Activated CD4-positive, alpha-beta T cell treated with anti-CD3 and anti-CD28 coated beads, Interleukin-2, amount 10 ng/mL, durations not matched to agents 7 days and 5 days (primary cell): ENCODE measurements around the gene LENG9. TPM values are rescaled to one million over a fixed set of nuclear protein-coding genes. Genes with fewer than 3 reads are reported as not detected.

Source experiments
- CTCF ChIA-PET: fragments of 350-600 bp; sonication (Branson Sonifier 250); formaldehyde crosslinking; loops from one replicate; lab custom pipeline; 2021; ENCODE audit warnings: antibody characterized with exemption; lab: Charles Lee
- POLR2A ChIA-PET: fragments of 350-600 bp; sonication (Branson Sonifier 250); formaldehyde crosslinking; loops from one replicate; lab custom pipeline; 2021; ENCODE audit warnings: antibody characterized with exemption; lab: Charles Lee
- DNase-seq: peaks from one replicate; pipeline ENCODE4 v3.0.0-alpha.2; 2020
- H3K27ac Mint-ChIP-seq: one replicate; pipeline ENCODE4 v1.8.0; 2021; ENCODE audit warnings: mild to moderate bottlenecking, moderate library complexity, mixed read lengths
- H3K27me3 Mint-ChIP-seq: one replicate; pipeline ENCODE4 v1.8.0; 2021; ENCODE audit warnings: mixed read lengths
- H3K36me3 Mint-ChIP-seq: one replicate; pipeline ENCODE4 v1.8.0; 2021; ENCODE audit warnings: low read depth, mixed read lengths
- H3K4me1 Mint-ChIP-seq: one replicate; pipeline ENCODE4 v1.8.0; 2021; ENCODE audit warnings: mixed read lengths
- H3K4me3 Mint-ChIP-seq: one replicate; pipeline ENCODE4 v1.8.0; 2021; ENCODE audit warnings: mild to moderate bottlenecking, moderate library complexity, mixed read lengths
- H3K9me3 Mint-ChIP-seq: one replicate; pipeline ENCODE4 v1.8.0; 2021; ENCODE audit warnings: mixed read lengths
- total RNA-seq, 2 experiments: library from RNA; stranded (reverse); gene quantifications; one replicate each; pipeline ENCODE4 v1.2.3, GENCODE V29; 2021

Gene LENG9
- total RNA-seq, 2 experiments from 2014 or later = 3.8 to 5.4 TPM

DNA sequence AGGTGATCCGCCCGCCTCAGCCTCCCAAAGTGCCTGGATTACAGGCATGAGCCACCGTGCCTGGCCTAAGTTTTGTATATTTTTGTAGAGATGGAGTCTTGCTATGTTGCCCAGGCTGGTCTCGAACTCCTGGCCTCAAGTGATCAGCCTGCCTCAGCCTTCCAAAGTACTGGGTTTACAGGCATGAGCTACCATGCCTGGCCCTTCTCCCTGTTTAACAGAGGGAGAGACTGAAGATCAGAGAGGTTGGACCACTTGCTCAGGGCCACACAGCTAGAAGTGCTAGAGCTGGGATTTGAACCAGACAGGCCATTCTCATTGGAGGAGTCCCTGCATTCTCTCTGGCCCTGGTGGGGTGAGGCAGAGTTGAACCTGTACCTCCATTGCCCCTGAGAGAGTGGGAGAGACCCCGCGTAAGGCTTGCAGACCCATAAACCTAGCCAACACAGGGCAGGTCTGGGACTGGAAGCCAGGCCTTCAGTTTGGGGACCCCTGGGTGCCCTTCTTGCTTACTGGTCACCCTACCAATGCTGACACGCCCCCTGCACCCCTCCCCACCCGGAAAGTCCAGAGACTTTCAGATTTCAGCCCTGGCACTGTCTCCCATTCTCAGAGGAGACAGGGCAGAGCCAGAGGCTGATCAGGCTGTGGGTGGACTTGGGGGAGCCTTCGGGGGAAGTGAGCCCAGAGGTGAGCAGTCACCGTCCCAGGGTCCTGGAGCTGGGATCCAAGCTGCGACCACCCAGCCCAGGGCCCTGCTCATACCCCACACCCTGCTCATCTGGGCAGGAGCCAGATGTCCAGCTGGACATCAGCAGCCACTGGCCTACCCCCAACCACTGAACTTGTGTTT is 35.0 kb downstream of the LENG9 start:
- H3K36me3 Mint-ChIP-seq = no peaks in the 10 kb centered on the region
- DNase-seq = no peak
- ChIA-PET POLR2A (no interaction called here), CTCF (interaction anchor here (2.5 kb wide), 1 partner anchor 11 kb away, joined by 6 read pairs; no protein-coding TSS in a partner anchor)
- peaks cover 9% of the 10 kb centered on the region for H3K27me3 Mint-ChIP-seq
- H3K4me3 Mint-ChIP-seq = no peak overlapping the region
- no peaks in the 10 kb centered on the region for H3K9me3 Mint-ChIP-seq
- H3K4me1 Mint-ChIP-seq = peaks cover 6% of the 10 kb centered on the region
- H3K27ac Mint-ChIP-seq = no peak overlapping the region

- Mint-ChIP-seq H3K4me3 (no peak overlapping the region), H3K27me3 (peaks cover 9% of the 10 kb centered on the region), H3K27ac (no peak overlapping the region), H3K9me3 (no peaks in the 10 kb centered on the region), H3K36me3 (no peaks in the 10 kb centered on the region), H3K4me1 (peaks cover 6% of the 10 kb centered on the region)
- CTCF ChIA-PET = no interaction called here
- POLR2A ChIA-PET = no interaction called here
- no peak for DNase-seq
Measured at GRCh38 chr19:54427586-54427985, 36.0 kb downstream of the LENG9 start.

GRCh38 chr19:54426291-54426931 is 37.2 kb downstream of the LENG9 start:
- CTCF ChIA-PET = no interaction called here
- no peaks in the 10 kb centered on the region for H3K36me3 Mint-ChIP-seq
- no peaks in the 10 kb centered on the region for H3K9me3 Mint-ChIP-seq
- H3K4me1 Mint-ChIP-seq = peaks cover 6% of the 10 kb centered on the region
- H3K4me3 Mint-ChIP-seq = no peak overlapping the region
- DNase-seq = no peak
- H3K27ac Mint-ChIP-seq = no peak overlapping the region
- POLR2A ChIA-PET = no interaction called here
- H3K27me3 Mint-ChIP-seq = peaks cover 9% of the 10 kb centered on the region

DNA sequence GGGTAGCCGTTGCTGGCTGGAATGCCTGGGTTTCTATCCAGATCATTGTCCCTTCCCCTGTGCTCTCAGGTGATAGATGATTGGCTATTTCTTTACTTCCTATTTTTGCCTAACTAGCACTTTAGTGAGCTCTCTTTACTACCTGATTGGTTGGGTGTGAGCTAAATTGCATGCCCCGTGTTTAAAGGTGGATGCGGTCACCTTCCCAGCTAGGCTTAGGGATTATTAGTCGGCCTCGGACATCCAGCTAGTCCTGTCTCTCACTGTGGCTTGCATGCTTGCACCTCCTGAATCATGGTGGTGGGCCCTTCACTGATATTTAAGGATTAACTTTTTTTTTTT is 38.2 kb downstream of the LENG9 start:
- Mint-ChIP-seq H3K4me3 (no peak overlapping the region), H3K9me3 (no peaks in the 10 kb centered on the region), H3K36me3 (no peaks in the 10 kb centered on the region), H3K27ac (no peak overlapping the region), H3K27me3 (peaks cover 9% of the 10 kb centered on the region), H3K4me1 (no peaks in the 10 kb centered on the region)
- no peak for DNase-seq
- CTCF ChIA-PET = interaction anchor here (0.5 kb wide), 1 partner anchor 21 kb away, joined by 3 read pairs; no protein-coding TSS in a partner anchor
- POLR2A ChIA-PET = no interaction called here

DNA sequence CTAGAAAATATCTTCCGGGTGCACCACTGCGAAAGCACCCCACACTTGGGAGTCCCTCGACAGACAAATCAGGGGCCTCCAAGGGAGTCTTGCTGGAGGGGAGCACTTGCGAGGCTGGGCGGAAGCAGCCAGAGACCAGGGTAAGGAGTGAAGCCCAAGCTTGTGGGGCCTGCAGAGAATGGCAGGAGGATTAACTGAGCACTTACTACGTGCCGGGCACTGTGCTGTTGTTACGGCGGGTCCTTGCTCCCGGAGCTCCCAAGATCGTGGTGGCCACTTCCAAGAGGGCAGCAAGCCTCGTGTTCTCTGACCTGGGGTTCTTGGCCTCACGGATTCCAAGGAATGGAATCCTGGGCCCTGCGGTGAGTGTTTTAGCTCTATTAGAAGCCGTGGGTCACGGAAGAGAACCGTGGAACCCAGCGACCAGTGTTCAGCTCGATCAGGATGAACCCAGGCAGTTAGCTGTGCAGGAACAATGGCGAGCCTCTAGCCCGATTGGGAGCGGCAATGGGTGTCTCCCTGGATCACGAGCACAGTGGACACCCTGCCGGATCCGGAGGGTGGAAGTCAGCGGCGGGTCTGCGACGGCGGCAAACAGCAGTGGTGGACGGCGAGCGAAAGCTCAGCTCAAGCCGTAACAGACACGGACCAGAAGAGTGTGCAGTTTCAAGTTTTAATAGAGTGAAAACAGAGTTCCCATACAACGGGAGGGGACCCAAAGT is 38.8 kb downstream of the LENG9 start:
- CTCF ChIA-PET = interaction anchor here (0.5 kb wide), 1 partner anchor 21 kb away, joined by 3 read pairs; no protein-coding TSS in a partner anchor
- Mint-ChIP-seq H3K9me3 (no peaks in the 10 kb centered on the region), H3K36me3 (no peaks in the 10 kb centered on the region), H3K4me1 (no peaks in the 10 kb centered on the region), H3K27ac (no peak overlapping the region), H3K27me3 (peaks cover 9% of the 10 kb centered on the region), H3K4me3 (no peak overlapping the region)
- POLR2A ChIA-PET = no interaction called here
- DNase-seq = no peak

DNA sequence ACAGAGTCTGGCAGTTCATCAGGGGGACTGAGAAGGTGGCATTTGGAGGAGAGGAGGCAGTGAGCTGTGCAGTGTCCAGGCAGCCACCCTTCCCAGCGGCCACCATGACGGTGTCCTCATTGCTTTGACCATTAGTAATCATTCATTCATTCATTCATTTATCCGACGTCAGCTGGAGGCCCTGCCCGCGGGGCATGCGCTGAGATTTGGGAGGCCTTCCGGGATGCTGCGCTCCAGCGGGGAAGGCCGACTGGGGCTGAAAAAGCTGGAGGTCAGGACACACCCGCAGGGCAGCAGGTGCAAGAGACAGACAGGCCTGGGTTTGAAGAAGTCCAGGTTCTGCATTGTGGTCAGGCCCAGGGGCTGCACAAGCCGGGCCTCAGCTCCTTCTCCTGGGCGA is 39.4 kb downstream of the LENG9 start:
- Mint-ChIP-seq H3K27ac (no peak overlapping the region), H3K9me3 (no peaks in the 10 kb centered on the region), H3K36me3 (no peaks in the 10 kb centered on the region), H3K4me1 (no peaks in the 10 kb centered on the region), H3K27me3 (peaks cover 9% of the 10 kb centered on the region), H3K4me3 (no peak overlapping the region)
- no peak for DNase-seq
- POLR2A ChIA-PET = no interaction called here
- CTCF ChIA-PET = no interaction called here

- Mint-ChIP-seq H3K9me3 (no peaks in the 10 kb centered on the region), H3K36me3 (no peaks in the 10 kb centered on the region), H3K27me3 (peaks cover 11% of the 10 kb centered on the region), H3K4me1 (peaks cover 13% of the 10 kb centered on the region), H3K4me3 (no peak overlapping the region), H3K27ac (no peak overlapping the region)
- DNase-seq = no peak
- ChIA-PET CTCF (interaction anchor here (0.6 to 1.4 kb wide), 3 partner anchors 12 to 31 kb away, joined by 3 to 5 read pairs (median 3); no protein-coding TSS in a partner anchor), POLR2A (no interaction called here)
Measured at GRCh38 chr19:54422136-54422535, 41.4 kb downstream of the LENG9 start.

DNA sequence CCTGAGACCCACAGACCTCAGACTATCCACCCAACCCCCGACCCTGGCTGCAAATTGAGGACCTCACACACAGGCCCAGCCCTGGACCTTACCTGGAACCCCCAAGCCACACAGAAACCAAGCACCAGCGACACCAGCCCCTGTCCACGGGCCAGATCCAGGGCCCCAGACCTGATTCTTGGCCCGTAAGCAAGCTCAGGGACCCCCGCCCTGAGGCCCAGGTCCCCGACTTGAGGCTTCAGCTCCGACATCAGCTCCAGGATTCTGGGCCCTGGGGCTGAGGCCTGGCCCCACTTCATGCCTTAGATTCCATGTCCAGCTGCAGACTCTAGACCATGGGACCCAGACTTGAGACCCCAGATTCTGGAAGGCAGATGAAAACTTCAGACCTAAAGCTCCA is 42.1 kb downstream of the LENG9 start:
- ChIA-PET CTCF (interaction anchor here (1.3 to 1.4 kb wide), 2 partner anchors 12 to 31 kb away, joined by 3 to 5 read pairs; no protein-coding TSS in a partner anchor), POLR2A (no interaction called here)

GRCh38 chr19:54421169-54421516 is 42.4 kb downstream of the LENG9 start:
- H3K9me3 Mint-ChIP-seq = no peaks in the 10 kb centered on the region
- no peak overlapping the region for H3K4me3 Mint-ChIP-seq
- no peak for DNase-seq
- ChIA-PET CTCF (interaction anchor here (1.3 to 1.4 kb wide), 2 partner anchors 11 to 30 kb away, joined by 3 to 5 read pairs; no protein-coding TSS in a partner anchor), POLR2A (no interaction called here)
- H3K27ac Mint-ChIP-seq = no peak overlapping the region
- H3K36me3 Mint-ChIP-seq = no peaks in the 10 kb centered on the region
- peaks cover 15% of the 10 kb centered on the region for H3K4me1 Mint-ChIP-seq
- H3K27me3 Mint-ChIP-seq = peaks cover 10% of the 10 kb centered on the region

More for the DNA sequence above, 42.1 kb downstream of the LENG9 start:
- Mint-ChIP-seq H3K36me3 (no peaks in the 10 kb centered on the region), H3K4me1 (peaks cover 15% of the 10 kb centered on the region), H3K9me3 (no peaks in the 10 kb centered on the region), H3K4me3 (no peak overlapping the region), H3K27ac (no peak overlapping the region), H3K27me3 (peaks cover 11% of the 10 kb centered on the region)
- DNase-seq = no peak

- no peak for DNase-seq
- H3K9me3 Mint-ChIP-seq = no peaks in the 10 kb centered on the region
- H3K36me3 Mint-ChIP-seq = no peaks in the 10 kb centered on the region
- ChIA-PET POLR2A (no interaction called here), CTCF (interaction anchor here (1.0 to 1.4 kb wide), 3 partner anchors 10 to 30 kb away, joined by 3 to 5 read pairs (median 3); no protein-coding TSS in a partner anchor)
- H3K27me3 Mint-ChIP-seq = peaks cover 15% of the 10 kb centered on the region
- no peak overlapping the region for H3K4me3 Mint-ChIP-seq
- peaks cover 15% of the 10 kb centered on the region for H3K4me1 Mint-ChIP-seq
- H3K27ac Mint-ChIP-seq = no peak overlapping the region
Measured at GRCh38 chr19:54420383-54421168, 43.0 kb downstream of the LENG9 start.

DNA sequence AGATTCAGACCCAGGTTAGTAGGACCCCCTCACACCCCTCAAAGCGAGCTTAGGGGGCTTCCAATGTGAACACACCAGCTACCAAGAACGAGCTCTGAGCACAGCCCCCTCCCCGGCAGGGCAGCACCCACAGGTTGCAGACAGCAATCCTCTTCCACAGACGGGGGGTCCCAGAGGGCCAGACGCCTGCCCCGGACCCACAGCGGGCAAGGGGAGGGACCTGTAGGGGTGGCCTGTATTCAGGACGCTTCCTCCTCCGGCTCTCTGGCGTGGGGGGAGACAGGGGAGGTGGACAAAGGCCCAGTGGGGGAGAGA is 43.6 kb downstream of the LENG9 start:
- Mint-ChIP-seq H3K36me3 (no peaks in the 10 kb centered on the region), H3K27me3 (peaks cover 16% of the 10 kb centered on the region), H3K4me1 (peaks cover 15% of the 10 kb centered on the region), H3K9me3 (no peaks in the 10 kb centered on the region), H3K27ac (no peak overlapping the region), H3K4me3 (no peak overlapping the region)
- DNase-seq = no peak
- CTCF ChIA-PET = interaction anchor here (1.0 kb wide), 1 partner anchor 10 kb away, joined by 3 read pairs; no protein-coding TSS in a partner anchor
- POLR2A ChIA-PET = interaction anchor here (0.5 kb wide), 1 partner anchor 724 kb away, joined by 3 read pairs; no protein-coding TSS in a partner anchor
